HG03520 (cell line): ENCODE data around the gene CELA1.

Source experiments
- ATAC-seq: cut with Tn5 transposase; IDR thresholded peaks from one replicate; pipeline ENCODE4 v1.9.1; 2021; ENCODE audit warnings: mild to moderate bottlenecking, moderate library complexity; ENCODE audit not compliant: unreplicated experiment

Gene CELA1

DNA sequence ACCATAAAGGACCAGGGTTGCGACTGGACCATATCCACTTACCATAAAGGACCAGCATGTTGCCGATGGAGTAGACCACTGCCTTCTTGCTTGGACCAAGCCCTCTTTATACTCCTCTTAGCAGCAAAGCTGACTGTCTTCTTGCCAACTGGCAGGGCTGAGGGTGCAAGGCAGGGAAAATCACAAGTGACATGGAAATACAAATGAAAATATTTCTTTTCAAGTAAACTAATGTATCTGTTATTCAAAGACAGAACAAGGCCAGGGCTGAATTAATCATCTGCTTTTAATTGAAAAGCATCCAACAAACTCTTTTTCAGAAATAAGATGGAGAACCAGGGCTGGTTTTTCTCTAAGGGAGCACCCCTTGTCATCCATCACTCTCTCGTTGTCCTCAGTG lies at the start of gene CELA1:
Gene CELA1 (minus strand): TSS at position 99 of the 400 bp plus-strand sequence. CDS start 41 bp downstream, at position 58.
- ATAC-seq, result no peak

DNA sequence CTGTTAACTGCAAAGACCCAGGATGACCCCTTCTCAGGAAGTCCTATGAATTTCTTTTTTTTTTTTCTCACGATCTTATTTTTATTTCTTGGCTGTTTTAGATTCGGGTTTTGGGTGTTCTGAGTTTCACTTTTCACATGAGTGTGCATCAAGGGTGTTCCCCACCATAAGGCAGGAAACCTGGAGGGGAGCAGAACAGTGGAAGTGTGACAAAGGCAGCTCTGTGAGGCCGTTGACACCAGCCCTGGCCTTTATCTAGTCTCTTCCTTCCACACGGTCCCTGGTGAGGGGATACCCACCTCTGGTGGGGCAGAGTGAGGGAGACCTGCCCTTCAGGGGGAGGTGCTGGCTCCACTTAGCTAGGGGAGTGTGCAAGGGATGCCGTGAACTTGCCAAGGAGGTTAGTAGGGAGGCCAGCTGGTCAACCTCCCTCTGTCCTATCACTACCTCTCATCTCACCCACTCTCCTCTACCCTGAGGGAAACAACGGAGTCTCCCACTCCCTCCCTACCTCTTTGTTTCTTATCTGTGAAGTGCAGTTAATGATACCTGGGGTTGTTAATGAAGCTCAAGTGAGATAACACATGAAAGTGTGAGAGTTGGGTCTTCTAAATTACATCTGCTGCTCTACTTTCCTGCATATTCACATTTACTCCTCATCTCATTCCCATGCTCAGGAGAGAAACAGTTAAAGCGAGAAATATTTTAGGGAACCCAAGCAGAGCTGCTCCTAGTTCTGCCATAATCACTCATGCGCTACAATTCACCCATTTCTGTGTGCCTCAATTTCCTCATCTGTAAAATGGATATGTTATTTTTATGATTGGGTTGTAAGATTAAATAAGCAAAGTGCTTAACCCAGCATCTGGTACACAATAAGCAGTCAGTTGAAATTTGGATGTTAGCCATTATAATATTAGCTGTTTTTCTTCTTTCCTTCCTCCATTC lies 49.1 kb upstream of the CELA1 start:
- no peak for ATAC-seq

DNA sequence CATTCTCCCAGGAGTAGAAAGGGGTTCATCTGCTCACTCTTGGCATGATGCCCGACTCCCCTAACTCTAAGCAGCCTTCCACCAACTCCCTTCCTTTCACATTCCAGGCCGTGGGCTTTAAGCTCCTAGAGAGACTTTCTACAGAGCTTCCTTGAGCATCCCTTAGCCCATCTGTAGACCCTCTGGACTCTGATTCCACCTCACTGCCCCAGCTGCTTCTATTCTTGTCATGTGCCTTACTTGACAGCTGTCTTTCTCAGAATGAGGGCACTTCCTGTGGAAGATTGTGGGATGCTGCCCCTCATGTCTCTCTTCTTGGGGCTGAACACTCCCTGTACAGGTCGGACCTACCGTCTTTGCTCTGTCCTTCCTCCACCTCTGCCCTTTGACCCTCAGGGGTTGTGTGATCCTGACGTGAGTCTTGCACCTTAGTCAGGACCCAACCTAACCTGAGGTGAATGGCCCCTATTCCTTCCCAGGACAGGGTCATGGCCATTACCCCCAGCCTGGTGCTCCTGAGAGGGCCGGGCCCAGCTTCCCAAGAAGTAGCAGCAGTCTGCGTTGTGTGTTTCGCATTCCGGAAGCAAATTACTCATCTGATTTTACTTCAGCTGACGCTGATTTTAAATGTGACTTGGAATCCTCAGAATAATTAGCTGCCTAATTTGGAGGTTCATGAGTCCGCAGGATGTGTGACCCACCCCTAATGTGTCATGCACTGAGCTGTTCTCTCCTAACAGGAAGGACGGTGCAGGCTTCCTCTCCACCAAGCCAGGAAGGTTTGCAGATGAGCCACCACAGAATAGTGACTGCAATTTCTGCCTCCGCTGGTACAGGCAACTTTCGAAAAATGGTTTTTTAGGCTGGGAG lies 47.4 kb upstream of the CELA1 start:
- ATAC-seq, result no peak

DNA sequence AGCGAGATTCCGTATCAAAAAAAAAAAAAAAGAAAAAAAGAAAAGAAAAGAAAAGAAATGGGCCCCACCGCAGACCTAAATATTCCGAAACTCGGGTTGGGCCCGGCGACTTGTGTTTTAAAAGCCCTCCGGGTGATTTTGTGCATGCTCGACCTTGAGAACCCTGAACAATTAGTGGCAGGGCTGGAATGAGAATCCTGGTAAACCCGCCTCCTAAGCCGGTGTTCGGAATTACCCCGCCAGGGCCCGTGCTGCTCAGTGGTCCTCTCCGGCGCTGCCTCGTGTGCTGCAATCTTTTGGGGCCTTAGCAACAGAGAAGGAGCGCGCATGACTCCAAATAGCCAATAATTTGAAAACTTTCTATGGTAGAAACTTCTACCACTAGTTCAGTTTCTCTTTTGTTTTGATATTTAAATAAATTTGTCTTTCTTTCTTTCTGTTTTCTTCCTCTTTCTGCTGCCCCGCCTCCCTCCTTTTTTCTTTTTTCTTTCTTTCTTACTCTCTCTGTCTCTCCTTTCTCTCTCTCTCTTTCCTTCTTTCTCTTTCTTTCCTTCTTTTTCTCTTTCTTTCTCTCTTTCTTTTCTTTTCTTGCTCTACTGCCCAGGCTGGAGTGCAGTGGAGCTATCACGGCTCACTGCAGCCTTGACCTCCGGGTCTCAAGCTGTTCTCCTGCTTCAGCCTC lies 46.2 kb upstream of the CELA1 start:
- ATAC-seq, result no peak

DNA sequence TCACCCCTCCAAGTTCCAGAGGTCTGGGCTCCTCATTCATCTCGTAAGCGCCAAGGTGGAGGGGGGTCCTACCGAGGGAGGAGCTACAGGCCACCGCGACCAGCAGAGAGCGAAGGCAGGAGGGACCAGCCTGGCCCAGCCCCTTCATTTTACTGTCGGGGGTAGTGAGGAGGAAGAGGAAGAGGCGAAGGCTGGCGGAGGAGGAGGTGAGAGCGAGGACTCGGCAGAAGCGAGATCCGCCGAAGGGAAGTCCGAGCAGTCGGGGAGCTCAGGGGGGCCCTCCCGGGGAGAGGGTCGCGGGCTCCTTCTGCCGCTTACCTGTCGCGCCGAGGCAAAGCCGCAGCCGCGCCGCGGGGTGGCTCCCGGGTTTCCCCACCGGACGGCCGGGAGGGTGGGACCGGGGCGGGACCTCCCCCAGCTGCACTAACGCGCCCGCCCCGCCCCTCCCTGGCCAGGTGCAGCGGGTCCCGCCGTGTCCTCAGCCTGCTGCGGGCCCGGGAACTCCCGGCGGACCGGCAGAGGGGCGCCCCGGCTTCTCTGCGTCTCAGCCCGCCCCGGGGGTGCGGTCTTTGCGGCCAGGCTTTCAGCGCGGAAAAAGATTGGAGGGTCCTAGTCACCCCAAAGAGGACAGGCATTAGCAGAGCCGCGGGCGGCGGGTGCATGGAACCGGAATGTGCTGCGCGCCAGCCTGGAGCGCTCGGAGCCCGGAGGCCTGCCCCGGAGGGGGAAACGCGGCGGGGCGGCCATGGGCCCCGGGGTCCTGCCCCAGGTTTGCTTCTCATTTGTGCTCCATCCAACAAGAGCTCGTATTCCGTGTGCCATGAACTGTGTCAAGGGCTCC lies 45.0 kb upstream of the CELA1 start, which contains the start of gene GALNT6:
Gene GALNT6 (minus strand): TSS at position 124 of the 841 bp plus-strand sequence. CDS start 11,625 bp downstream, outside the sequence.
- ATAC-seq, result no peak

DNA sequence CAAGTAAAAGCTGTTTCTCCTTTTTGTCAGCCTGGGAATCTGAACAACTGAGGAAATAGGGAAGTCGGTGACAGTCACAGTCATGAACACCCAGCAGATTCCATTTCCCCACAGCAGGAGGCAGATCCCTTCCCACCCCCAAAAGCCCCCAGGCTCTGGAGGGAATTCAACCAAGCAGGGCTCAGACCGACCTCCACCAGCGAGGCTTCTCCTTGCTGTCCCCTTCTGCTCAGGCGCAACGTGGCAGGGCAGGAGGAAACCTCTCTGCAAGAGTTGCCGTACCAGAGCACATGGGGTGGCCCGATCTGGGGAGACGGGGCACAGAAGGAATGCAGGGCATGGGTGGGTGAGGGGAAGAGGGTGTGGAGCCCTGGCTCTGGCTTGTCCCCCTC lies 44.4 kb upstream of the CELA1 start:
- ATAC-seq, result no peak

DNA sequence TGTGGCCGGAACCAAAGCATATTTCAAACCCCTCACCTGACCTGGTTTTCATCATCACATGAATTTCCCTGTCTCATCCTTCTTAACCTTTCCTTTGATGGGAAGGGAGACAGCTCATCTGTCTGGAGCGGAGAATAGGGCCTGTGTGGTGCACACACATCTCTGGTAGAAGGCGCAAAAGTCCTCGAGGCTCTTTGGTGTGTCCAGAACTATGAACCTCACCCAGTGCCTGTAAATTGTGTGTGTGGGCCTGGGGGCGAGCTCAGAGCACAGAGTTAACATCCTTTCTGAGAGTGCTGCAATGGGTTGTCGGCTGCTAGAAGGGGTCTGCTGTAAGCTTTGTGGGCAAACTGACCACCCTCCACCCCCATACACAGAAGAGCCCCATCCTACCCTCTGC lies 44.0 kb upstream of the CELA1 start:
- no peak for ATAC-seq

DNA sequence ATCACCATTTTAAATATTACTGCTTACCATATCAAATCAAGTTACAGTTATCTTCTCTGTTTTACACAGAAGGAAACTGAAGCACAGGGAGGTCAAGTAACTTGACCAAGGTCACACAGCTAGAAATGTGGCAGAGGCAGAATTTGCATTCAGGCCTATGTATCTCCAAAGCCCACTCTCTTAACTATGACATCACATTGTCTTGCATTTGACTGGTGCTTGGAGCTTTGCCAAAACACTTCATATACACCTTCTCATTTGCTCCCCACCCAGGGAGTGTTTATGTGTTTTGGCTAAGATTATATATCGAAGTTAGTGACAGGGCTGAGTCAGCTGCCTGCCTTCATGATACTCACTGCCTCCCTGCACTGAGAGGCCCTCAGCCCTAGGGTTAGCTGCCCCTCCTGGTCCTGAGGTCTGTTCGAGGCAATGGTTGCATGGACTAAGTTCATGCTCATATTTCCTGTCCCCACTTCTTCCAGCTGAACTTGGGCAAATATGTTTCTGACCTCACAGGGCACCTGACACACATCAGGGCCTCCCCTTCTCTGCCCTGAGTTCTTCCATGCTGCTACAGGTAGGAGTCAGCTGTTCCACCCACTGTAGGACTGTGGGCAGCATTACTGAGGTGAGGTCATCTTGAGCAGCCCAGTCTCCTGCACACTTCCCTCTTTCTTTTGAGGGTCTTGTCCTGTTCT lies 43.0 kb upstream of the CELA1 start:
- ATAC-seq, result no peak

DNA sequence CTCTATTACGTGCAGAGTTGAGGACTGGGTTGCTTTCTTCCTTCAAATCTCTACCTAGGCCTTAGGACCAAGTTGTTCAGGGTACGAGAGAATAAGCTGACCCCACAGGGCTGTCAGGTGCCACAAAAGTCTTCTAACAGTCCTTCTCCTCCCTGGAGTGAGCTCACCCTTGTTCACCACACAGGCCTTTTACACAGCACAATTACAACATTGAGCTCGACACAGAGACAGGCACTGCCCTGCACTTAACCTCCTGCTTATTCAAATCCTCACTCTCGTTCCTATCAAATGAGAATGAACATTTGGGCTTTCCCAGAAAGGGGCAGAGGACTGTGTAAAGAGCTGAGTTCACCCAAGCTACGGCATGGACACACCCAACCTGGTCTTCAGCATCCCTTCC lies 42.4 kb upstream of the CELA1 start:
- no peak for ATAC-seq

DNA sequence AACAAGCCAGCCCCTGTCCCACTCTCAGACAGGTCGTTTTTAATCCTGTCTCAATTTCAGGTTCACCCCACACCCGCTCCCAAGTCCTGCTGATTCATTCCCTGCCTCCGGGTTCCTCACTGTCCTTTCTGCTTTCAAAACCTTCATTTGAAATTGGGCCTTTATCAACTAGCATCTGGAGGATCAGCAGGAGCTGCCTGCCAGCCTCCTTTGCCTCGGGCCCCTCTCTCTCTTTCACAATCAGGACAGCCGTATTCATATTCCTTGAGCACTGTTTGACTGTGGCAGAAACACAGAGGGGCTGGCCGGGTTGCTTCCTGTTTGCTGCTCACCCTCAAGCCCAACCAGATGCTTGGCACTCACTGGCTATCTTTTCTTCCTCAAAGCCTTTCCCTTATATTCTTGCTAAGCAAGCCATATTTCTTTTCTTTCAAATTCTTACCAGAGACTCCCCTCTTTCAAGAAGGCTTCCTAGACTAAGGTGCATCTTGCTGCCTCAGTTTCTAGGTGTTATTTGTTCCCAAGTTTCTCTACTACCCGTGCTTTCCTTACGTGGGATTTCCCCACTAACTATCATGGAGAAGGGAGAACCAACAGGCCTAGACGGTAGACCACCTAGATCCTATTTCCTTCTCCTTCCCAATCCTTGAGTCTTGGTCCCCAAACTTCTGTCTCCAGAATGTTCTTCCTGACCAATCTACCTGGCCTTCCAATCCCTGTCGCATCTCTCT lies 41.8 kb upstream of the CELA1 start:
- ATAC-seq, result no peak

DNA sequence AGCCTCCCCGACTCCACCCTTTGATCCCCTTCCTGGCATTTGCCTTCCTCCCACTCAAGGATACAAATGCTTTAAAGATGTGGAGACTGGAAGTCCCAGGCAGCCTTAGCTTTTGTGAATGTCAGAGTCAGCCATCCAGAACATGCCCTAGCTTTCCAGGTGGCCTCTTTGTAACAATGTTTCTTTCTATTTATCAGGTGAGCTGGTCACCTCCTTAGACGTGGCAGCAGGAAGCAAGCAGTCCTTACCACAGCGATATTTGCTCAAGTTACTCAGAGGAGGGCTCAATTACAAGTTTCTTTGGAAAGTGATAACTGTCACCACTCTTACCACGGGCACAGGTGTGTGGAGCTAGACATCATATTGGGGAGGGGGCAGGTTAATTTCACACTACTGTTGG lies 39.9 kb upstream of the CELA1 start:
- ATAC-seq, result no peak

DNA sequence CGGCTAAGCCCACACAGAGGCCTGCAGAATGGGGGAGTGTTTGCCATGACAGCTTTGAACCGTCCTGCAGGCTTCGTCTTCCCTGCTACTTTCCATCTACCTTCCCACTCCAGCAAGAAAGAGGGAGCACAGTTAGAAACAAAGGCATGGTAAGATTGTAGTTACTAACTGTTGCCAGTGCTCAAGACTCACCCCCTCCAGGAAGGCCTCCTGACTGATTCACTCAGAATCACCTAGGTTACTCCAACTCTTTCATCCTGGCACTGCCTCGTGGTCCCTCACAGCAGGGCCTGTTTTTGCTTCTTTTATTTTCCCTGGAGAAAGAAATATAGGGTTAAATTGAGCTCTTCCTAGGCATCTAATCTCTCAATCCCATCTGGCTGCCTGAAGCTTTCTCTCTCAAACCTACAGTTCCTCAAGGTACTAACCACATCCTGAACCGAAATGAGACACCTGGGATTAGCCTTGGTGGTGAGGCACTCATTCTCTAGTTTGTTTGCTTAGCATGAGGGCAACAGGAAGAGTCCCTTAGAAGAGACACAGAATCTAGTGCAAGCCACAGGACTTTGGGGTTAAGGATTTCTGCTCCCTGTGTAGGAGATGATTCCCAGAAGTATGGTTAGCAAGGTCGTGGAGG lies 36.9 kb upstream of the CELA1 start:
- no peak for ATAC-seq

DNA sequence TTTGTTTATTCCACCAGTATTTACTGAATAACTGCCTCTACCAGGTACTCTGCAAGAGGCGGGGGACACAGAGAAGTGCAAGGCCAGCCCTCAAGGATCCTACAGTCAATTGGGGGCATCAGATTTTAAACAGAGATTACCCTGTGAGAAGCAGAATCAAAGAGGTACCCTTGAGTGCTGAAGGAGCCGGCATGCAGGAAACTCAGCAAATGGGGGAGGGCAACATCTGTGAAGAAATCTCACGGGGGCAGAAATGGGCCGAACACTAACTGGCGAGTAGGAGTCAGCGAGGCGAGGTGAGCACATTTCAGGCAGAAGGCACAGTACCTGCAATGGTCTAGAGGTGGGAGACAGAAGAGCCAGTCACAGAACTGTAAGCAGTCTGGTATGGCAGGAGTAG lies 35.7 kb upstream of the CELA1 start:
- no peak for ATAC-seq

DNA sequence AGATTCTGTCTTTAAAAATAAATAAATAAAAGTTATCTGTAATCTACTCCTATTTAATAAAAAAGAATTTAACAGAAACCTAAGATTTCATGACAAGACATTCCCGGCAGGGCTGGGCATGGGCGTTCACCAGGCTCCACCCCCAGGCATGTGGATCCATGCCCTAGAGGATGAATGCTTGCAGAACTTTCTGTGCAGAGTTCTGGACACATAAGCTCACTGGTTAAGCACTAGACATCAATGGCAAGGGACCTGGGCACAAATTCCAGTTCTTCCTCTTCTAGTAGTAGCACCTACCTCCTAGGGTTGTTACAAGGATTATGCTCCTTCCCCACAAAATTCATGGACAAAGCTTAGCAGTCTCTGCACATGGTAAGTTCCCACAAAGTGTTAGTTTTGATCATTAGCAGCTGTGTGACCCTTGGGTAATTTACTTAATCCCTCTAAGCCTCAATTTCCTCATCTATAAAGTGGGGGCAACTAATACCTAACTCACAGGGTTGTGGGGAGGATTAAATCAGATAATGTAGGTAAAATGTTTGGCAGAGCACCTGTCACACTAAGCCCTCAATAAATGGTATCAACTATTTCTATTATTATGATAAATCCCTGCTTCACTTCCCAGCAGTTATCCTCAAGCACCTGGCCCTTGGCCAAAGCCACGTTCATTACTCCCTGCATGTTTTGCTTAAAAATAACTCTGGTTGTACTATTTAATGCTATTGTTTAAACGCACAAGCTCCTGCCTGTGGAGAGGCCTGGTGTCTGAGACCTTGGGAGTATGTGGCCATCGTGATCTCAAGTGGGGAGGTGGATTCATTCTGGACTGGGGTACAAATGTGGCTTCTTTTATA lies 35.0 kb upstream of the CELA1 start:
- ATAC-seq, result no peak

DNA sequence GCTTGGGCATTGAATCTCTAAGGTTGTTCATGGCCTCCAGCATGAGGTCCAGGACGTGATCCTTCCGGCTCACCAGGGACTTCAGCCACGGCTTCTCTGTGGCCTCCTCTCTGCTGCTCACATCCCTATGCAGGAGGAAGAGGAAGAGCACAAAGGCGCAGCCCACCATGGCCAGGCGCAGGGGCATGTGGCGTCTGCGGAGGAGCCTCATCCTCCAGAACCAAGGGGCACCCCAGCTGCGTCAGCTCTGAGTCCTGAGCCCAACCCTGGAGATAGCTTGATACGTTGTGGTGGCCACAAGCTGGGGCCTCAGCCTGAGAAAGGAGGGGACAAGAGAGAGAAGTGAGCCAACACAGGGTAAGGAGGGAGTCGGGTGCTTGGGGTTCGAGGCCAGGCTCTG lies 33.1 kb upstream of the CELA1 start:
- ATAC-seq, result no peak

DNA sequence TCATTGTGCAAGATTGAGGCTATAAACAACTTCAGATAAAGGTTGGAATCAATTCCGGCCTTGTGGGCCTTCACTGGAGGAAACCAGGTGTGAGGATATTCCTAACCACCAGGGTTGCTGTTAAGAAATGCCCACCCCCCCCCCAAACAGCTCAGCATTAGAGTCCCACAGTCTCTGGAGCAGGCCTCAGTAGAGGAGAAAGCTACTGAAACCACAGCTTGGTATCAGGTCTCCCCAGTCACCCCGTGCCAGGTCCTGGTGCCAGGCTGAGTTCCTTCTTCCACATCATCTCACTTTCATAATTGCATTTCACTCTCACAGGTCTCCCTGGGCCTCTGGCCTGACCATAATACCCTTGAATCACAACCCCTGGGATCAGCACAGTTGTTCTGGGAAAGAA lies 32.3 kb upstream of the CELA1 start:
- no peak for ATAC-seq
